OCI-LY1 (cell line): Measurements from ENCODE around the gene LCT.

Experiments
- CTCF ChIP-seq: fragments of 200-600 bp; sonication (generic), shearing (Covaris generic); IDR thresholded peaks from 2 replicates; pipeline ENCODE4 v1.5.1; 2017; ENCODE audit warnings: mild to moderate bottlenecking, antibody characterized with exemption, low read length, moderate library complexity, mixed read lengths
- EZH2 ChIP-seq: fragments of 200-600 bp; sonication (generic), shearing (Covaris generic); IDR thresholded peaks from 2 replicates; pipeline ENCODE4 v1.8.0; 2017; ENCODE audit warnings: borderline replicate concordance, mixed run types, mild to moderate bottlenecking, antibody characterized with exemption, low read length, moderate library complexity, mixed read lengths

- no peak for TF ChIP-seq CTCF
- TF ChIP-seq EZH2 = no peak
Measured at GRCh38 chr2:135817466-135817865, 19.5 kb downstream of the LCT start.
